Breast epithelium (tissue), 3 donors: Measurements from ENCODE around the gene FBLN1.

Experiments used
- CTCF ChIP-seq, 3 donors: fragments of 450-650 bp; IDR thresholded peaks; one replicate each; pipeline ENCODE4 v1.5.1; 2016 to 2017; ENCODE audit warnings: antibody characterized with exemption in 3 of 3, mild to moderate bottlenecking in 3 of 3, moderate library complexity in 3 of 3
- POLR2A ChIP-seq: fragments of 450-650 bp; IDR thresholded peaks from one replicate; pipeline ENCODE4 v1.6.1; 2016; ENCODE audit warnings: antibody characterized with exemption, mild to moderate bottlenecking, moderate library complexity
- POLR2AphosphoS5 ChIP-seq, 3 donors: sonication (generic); formaldehyde crosslinking; IDR thresholded peaks; one replicate each; pipeline ENCODE4 v1.6.1; 2017; ENCODE audit warnings: antibody characterized with exemption in 3 of 3

DNA sequence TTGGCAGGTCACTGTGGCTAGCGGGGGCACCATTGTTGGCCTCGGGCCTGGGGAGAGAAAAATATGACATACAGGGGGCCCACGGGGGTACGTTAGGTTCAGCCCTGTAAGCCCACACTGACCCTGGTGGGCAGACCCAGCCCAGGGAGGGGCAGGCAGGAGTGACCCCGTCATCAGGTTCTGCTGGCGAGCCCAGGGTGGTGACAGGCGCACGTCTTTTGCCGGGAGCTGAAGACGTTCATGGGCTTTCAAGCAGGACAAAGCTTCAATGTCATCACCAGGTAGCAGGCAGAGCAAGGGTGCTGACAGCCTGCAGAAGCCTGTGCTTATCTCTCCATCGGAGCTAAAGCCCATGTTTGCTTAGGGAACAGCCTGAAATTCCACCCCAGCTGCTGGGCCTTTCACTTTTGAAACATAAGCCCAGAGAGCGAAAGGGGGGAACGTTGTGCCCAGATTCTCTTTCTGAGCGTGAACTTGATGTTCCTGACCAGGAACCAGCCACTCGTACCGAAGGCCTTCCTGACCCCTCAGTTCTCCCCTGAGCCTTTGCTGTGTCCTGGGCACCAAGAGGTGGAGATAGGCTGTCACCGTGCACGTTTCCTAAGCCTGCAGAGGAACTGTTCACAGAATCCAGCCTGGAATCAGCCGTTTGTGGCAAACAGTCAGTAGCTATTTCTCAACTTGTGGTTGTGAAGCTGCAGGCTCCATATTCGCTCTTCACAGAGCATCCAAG is 94.9 kb downstream of the FBLN1 start:
- TF ChIP-seq CTCF (IDR thresholded peaks at IDR 0.05) (no peak), POLR2AphosphoS5 (IDR thresholded peaks at IDR 0.05) (no peak), POLR2A (no peak)
